OCI-LY7 (cell line): ENCODE data around the gene ALDOA. TPM values are rescaled to one million over a fixed set of nuclear protein-coding genes. Genes with fewer than 3 reads are reported as not detected.

Source experiments
- BruUV-seq: library from RNA; stranded (reverse); fragments of 400-500 nt; replicated peaks from 2 replicates; lab custom pipeline; 2021; lab: Mats Ljungman, UMichigan
- CTCF ChIA-PET: fragments of 300-600 bp; sonication (Branson Sonifier 250); formaldehyde crosslinking; loops from one replicate; lab custom pipeline; 2022; ENCODE audit warnings: antibody characterized with exemption; ENCODE audit not compliant: unreplicated experiment; lab: Charles Lee
- POLR2A ChIA-PET: fragments of 300-600 bp; sonication (Branson Sonifier 250); formaldehyde crosslinking; loops from one replicate; lab custom pipeline; 2022; ENCODE audit warnings: antibody characterized with exemption; lab: Charles Lee
- DNase-seq: peaks from one replicate; pipeline ENCODE4 v3.0.0-alpha.2; 2015; ENCODE audit warnings: low spot score
- H2AFZ ChIP-seq: fragments of 200-600 bp; sonication (generic), shearing (Covaris generic); 2 replicates; pipeline ENCODE4 v1.6.1; 2014; ENCODE audit warnings: mild to moderate bottlenecking, antibody characterized with exemption, low read length, moderate library complexity
- H3K27ac ChIP-seq: fragments of 200-600 bp; sonication (generic); 2 replicates; pipeline ENCODE4 v1.5.1; 2014; ENCODE audit warnings: mixed run types, low read depth, mild to moderate bottlenecking, moderate library complexity, low read length, inconsistent platforms; ENCODE audit not compliant: poor library complexity, severe bottlenecking
- H3K36me3 ChIP-seq: fragments of 200-600 bp; sonication (generic); 2 replicates; pipeline ENCODE4 v1.6.1; 2014; ENCODE audit warnings: mild to moderate bottlenecking, antibody characterized with exemption, low read length, moderate library complexity, mixed read lengths; ENCODE audit not compliant: insufficient read depth
- H3K4me1 ChIP-seq: fragments of 200-600 bp; sonication (generic); 2 replicates; pipeline ENCODE4 v1.5.1; 2014; ENCODE audit warnings: mild to moderate bottlenecking, low read length; ENCODE audit not compliant: insufficient read depth, poor library complexity, severe bottlenecking
- H3K4me2 ChIP-seq: fragments of 200-600 bp; sonication (generic); 2 replicates; pipeline ENCODE4 v1.6.1; 2014; ENCODE audit warnings: mild to moderate bottlenecking, low read length
- H3K4me3 ChIP-seq: fragments of 200-600 bp; sonication (generic); 2 replicates; pipeline ENCODE4 v1.5.1; 2014; ENCODE audit warnings: mild to moderate bottlenecking, low read depth, low read length; ENCODE audit not compliant: poor library complexity, severe bottlenecking
- H3K79me2 ChIP-seq: fragments of 200-600 bp; sonication (generic); 2 replicates; pipeline ENCODE4 v1.6.1; 2016; ENCODE audit warnings: low read depth, mild to moderate bottlenecking, low read length, moderate library complexity, mixed read lengths; ENCODE audit not compliant: insufficient read depth
- H3K9me2 ChIP-seq: fragments of 200-600 bp; sonication (generic); 2 replicates; pipeline ENCODE4 v1.6.1; 2016; ENCODE audit warnings: mild to moderate bottlenecking, low read length, mixed read lengths; ENCODE audit not compliant: insufficient read depth
- H3K9me3 ChIP-seq: fragments of 200-600 bp; sonication (generic); 2 replicates; pipeline ENCODE4 v1.6.1; 2014; ENCODE audit warnings: mild to moderate bottlenecking, mixed run types, low read length, mixed read lengths
- H4K20me1 ChIP-seq: fragments of 200-600 bp; sonication (generic); 2 replicates; pipeline ENCODE4 v1.6.1; 2014; ENCODE audit warnings: mild to moderate bottlenecking, antibody characterized with exemption, low read length, moderate library complexity, mixed read lengths; ENCODE audit not compliant: insufficient read depth
- CTCF ChIP-seq: fragments of 200-600 bp; sonication (generic); conservative IDR thresholded peaks from 2 replicates; pipeline ENCODE4 v1.5.1; 2014; ENCODE audit warnings: mild to moderate bottlenecking, antibody characterized with exemption, low read length, moderate library complexity, mixed read lengths
- EZH2phosphoT487 ChIP-seq: fragments of 200-600 bp; sonication (generic); IDR thresholded peaks from 2 replicates; pipeline ENCODE4 v1.6.1; 2018; ENCODE audit warnings: low read depth, borderline replicate concordance, mild to moderate bottlenecking, mixed run types, antibody characterized with exemption, low read length, moderate library complexity, mixed read lengths
- intact Hi-C: fragments of 100-400 bp; cut with micrococcal nuclease; formaldehyde crosslinking; loops from one replicate; pipeline ENCODE4 v1.10.0; 2022; ENCODE audit not compliant: unreplicated experiment
- total RNA-seq, 2 experiments: library from RNA; depleted of rRNA in 1 of 2; stranded (reverse); fragments of >200 nt in 1 of 2; shearing (Covaris generic) in 1 of 2; gene quantifications; 2 replicates each; pipeline ENCODE4 v1.2.3, GENCODE V29; 2014 to 2022

The ALDOA gene
- total RNA-seq, 2 experiments from 2014 or later, result 809 to 1,029 TPM

- CTCF ChIA-PET, result interaction anchor here (0.5 to 1.7 kb wide), 9 partner anchors 15 to 215 kb away, joined by 3 to 5 read pairs (median 3); partner anchors contain the start of gene ALDOA
- H2AFZ ChIP-seq, result peak within 1 kb of the TSS; percentile 84
- TF ChIP-seq EZH2phosphoT487 (no peak), CTCF (peak; percentile 61; the same call in 1 of the 2 replicates)
- peak within 1 kb of the TSS; percentile 92 for H3K4me2 ChIP-seq
- H3K36me3 ChIP-seq, result peaks cover 7% of the 10 kb centered on the region
- no TSS peak for BruUV-seq
- H3K4me3 ChIP-seq, result peak within 1 kb of the TSS; percentile 71
- POLR2A ChIA-PET, result interaction anchor here (0.6 to 1.8 kb wide), 11 partner anchors 9 to 89 kb away, joined by 3 to 9 read pairs (median 4); partner anchors contain the start of gene PPP4C
- peaks cover 35% of the 10 kb centered on the region for H3K4me1 ChIP-seq
- H3K9me3 ChIP-seq, result peaks cover 4% of the 10 kb centered on the region; the same call in 1 of the 2 replicates
- no peaks in the 10 kb centered on the region for H3K9me2 ChIP-seq
- H4K20me1 ChIP-seq, result no peaks in the 10 kb centered on the region
- H3K27ac ChIP-seq, result peak within 1 kb of the TSS; percentile 79
- H3K79me2 ChIP-seq, result no peaks in the 10 kb centered on the region
- intact Hi-C loops, result loop anchor here (1.0 to 10.0 kb wide), 4 partner anchors 16 to 313 kb away; partner anchors contain the start of genes ALDOA, PPP4C and ZNF771
- peak; percentile 96 for DNase-seq
Measured at GRCh38 chr16:30091474-30092372, 26.2 kb downstream of the ALDOA start, which contains the start of gene TBX6. Gene TBX6 (minus strand): TSS chr16:30091924. CDS start chr16:30091193, 731 bp downstream.

DNA sequence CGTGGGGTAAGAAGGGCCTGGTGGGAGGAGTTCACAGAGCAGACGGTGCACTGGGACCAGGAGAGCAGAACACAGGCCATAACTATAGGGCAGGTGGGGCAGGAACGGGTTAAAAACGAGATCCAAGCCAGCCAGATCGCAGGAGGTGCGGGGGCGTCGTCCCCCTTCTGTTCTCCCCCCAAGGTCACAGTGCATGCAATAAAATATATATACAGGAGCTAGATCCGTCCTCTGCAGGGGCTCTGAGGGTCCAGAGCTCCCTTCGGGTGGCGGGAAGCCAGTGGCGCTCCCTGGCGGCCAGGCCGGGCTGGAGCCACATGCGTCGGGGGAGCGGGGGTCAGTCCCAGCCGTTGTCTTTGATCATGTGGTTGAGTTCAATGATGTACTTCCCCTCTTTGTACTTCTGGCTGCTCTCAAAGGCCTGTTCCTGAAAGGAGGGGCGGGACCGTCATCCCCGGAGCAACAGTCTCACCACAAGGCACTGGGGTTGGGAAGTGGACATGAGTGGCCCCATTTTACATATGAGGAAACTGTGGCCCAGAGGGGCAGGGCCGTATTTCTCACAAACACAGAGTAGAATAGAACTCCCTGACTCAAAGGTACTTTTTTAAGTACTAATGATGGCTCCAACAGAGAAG lies 26.9 kb downstream of the ALDOA start:
- no peaks in the 10 kb centered on the region for H4K20me1 ChIP-seq
- TSS peak; percentile 69 for BruUV-seq
- POLR2A ChIA-PET, result interaction anchor here (0.6 to 1.8 kb wide), 9 partner anchors 15 to 88 kb away, joined by 3 to 9 read pairs (median 4); partner anchors contain the start of gene PPP4C

More for the DNA sequence above, 26.9 kb downstream of the ALDOA start:
- intact Hi-C loops, result loop anchor here (1.0 to 10.0 kb wide), 4 partner anchors 17 to 312 kb away; partner anchors contain the start of genes ALDOA, PPP4C and ZNF771
- peak; percentile 95 for DNase-seq
- peak overlapping the region; percentile 92 for H3K4me2 ChIP-seq
- H3K9me2 ChIP-seq, result no peaks in the 10 kb centered on the region
- peaks cover 11% of the 10 kb centered on the region for H3K9me3 ChIP-seq
- CTCF ChIA-PET, result interaction anchor here (0.5 to 1.7 kb wide), 9 partner anchors 14 to 215 kb away, joined by 3 to 5 read pairs (median 3); partner anchors contain the start of gene ALDOA
- H2AFZ ChIP-seq, result peak overlapping the region; percentile 84; the same call in 1 of the 2 replicates
- H3K4me1 ChIP-seq, result peaks cover 35% of the 10 kb centered on the region
- no peaks in the 10 kb centered on the region for H3K79me2 ChIP-seq
- H3K4me3 ChIP-seq, result peak overlapping the region; percentile 71
- peak overlapping the region; percentile 79 for H3K27ac ChIP-seq
- H3K36me3 ChIP-seq, result peaks cover 6% of the 10 kb centered on the region; the same call in 1 of the 2 replicates
- TF ChIP-seq EZH2phosphoT487, result no peak
- TF ChIP-seq CTCF, result peak; percentile 88
